Measurements from ENCODE around the gene UCP3.

- TF ChIP-seq CTCF (IDR thresholded peaks at IDR 0.05) (no peak), POLR2A (IDR thresholded peaks at IDR 0.05) (no peak)
These were observed 304 bp upstream of the UCP3 start for GRCh38 chr11:74009230-74009547.

All from stomach (tissue), 4 donors.